ENCODE measurements around the gene MRPL37.
"Not testable (repeated sequence)": the region's sequence is repeated elsewhere in the genome, so short reads cannot be mapped to it uniquely, and the experiment has no call there.

MRPL37 gene

GRCh38 chr1:54199765-54200518 lies at the start of gene MRPL37, which contains the start of gene CYB5RL:
TSS of gene MRPL37 (plus strand) at chr1:54200167. CDS start at chr1:54200244, 77 bp downstream.
TSS of gene CYB5RL (minus strand) at chr1:54200030. CDS start at chr1:54195616, 4,414 bp downstream.
- DNase-seq = peak; percentile 95

- no peak for DNase-seq
Measured at GRCh38 chr1:54151013-54151412, 49.0 kb upstream of the MRPL37 start.

- DNase-seq = no peak
Measured at GRCh38 chr1:54152696-54153095, 47.3 kb upstream of the MRPL37 start, which contains the start of gene CDCP2. TSS of gene CDCP2 (minus strand) at chr1:54153000. CDS start at chr1:54152922, 78 bp downstream.

- DNase-seq = peak; percentile 18
Measured at GRCh38 chr1:54153535-54154439, 46.2 kb upstream of the MRPL37 start.

- no peak for DNase-seq
Measured at GRCh38 chr1:54156201-54156600, 43.8 kb upstream of the MRPL37 start.

- DNase-seq = no peak
Measured at GRCh38 chr1:54156986-54157385, 43.0 kb upstream of the MRPL37 start.

GRCh38 chr1:54157401-54157800 lies 42.6 kb upstream of the MRPL37 start:
- no peak for DNase-seq

GRCh38 chr1:54158071-54158470 lies 41.9 kb upstream of the MRPL37 start:
- DNase-seq = no peak

GRCh38 chr1:54159733-54160316 lies 40.1 kb upstream of the MRPL37 start:
- no peak for DNase-seq

GRCh38 chr1:54160351-54160750 lies 39.6 kb upstream of the MRPL37 start:
- no peak for DNase-seq

- DNase-seq = no peak
Measured at GRCh38 chr1:54161495-54162168, 38.3 kb upstream of the MRPL37 start.

- DNase-seq = no peak
Measured at GRCh38 chr1:54163051-54163450, 36.9 kb upstream of the MRPL37 start.

GRCh38 chr1:54163573-54163972 lies 36.4 kb upstream of the MRPL37 start:
- no peak for DNase-seq

- no peak for DNase-seq
Measured at GRCh38 chr1:54165146-54165545, 34.8 kb upstream of the MRPL37 start.

GRCh38 chr1:54166357-54166756 lies 33.6 kb upstream of the MRPL37 start:
- not testable (repeated sequence) for DNase-seq

- DNase-seq = no peak
Measured at GRCh38 chr1:54167422-54168139, 32.4 kb upstream of the MRPL37 start.

- DNase-seq = no peak
Measured at GRCh38 chr1:54168206-54168965, 31.6 kb upstream of the MRPL37 start.

- DNase-seq = no peak
Measured at GRCh38 chr1:54169068-54169467, 30.9 kb upstream of the MRPL37 start.

GRCh38 chr1:54171016-54171415 lies 29.0 kb upstream of the MRPL37 start:
- DNase-seq = no peak

GRCh38 chr1:54171606-54172005 lies 28.4 kb upstream of the MRPL37 start:
- no peak for DNase-seq

All from NCI-H446 treated with DMSO at 0.1 percent for 48 hours (cell line).